Suprapubic skin (tissue), 3 donors: Measurements from ENCODE around the gene PDXDC1.
"Not testable (repeated sequence)": the region's sequence is repeated elsewhere in the genome, so short reads cannot be mapped to it uniquely, and the experiment has no call there.

ENCODE experiments used
- POLR2A ChIP-seq, 2 donors: fragments of 450-650 bp; IDR thresholded peaks; one replicate each; pipeline ENCODE4 v1.6.1; 2017; ENCODE audit warnings: antibody characterized with exemption in 2 of 2, mild to moderate bottlenecking in 2 of 2, moderate library complexity in 2 of 2
- TF ChIP-seq, protein P1 (sequence below), 2 donors: fragments of 200-600 bp in 1 of 2; fragments of 450-650 bp in 1 of 2; sonication (generic) in 1 of 2; IDR thresholded peaks; one replicate each; pipeline ENCODE4 v1.5.1; 2016 to 2019; ENCODE audit warnings: antibody characterized with exemption in 2 of 2, mild to moderate bottlenecking in 1 of 2, moderate library complexity in 1 of 2

DNA sequence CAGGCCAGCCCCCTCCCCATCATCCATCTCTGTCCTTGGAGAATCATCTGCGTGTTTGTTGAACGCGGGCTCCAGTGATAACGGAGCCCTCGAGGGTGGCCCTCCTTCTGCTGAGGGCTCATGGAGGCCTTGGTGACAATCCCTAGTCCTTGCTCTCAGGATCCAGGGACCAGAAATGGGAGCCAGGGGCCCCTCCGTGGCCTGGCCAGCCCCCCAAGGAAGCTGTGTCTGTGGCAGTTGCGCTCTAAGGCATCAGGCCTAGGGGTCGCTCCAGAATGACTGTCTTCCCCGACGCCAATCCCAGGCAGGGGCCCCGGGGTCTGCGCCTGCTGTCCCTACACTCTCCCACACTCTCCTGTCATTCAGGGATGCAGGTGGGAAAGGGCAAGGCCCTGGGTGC lies 174.4 kb downstream of the PDXDC1 start:
- TF ChIP-seq, protein P1, sequence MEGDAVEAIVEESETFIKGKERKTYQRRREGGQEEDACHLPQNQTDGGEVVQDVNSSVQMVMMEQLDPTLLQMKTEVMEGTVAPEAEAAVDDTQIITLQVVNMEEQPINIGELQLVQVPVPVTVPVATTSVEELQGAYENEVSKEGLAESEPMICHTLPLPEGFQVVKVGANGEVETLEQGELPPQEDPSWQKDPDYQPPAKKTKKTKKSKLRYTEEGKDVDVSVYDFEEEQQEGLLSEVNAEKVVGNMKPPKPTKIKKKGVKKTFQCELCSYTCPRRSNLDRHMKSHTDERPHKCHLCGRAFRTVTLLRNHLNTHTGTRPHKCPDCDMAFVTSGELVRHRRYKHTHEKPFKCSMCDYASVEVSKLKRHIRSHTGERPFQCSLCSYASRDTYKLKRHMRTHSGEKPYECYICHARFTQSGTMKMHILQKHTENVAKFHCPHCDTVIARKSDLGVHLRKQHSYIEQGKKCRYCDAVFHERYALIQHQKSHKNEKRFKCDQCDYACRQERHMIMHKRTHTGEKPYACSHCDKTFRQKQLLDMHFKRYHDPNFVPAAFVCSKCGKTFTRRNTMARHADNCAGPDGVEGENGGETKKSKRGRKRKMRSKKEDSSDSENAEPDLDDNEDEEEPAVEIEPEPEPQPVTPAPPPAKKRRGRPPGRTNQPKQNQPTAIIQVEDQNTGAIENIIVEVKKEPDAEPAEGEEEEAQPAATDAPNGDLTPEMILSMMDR (IDR thresholded peaks at IDR 0.05): not testable (repeated sequence)
- not testable (repeated sequence) for TF ChIP-seq POLR2A (IDR thresholded peaks at IDR 0.05)
